ENCODE results near the gene ZMYM2. TPM values are rescaled to one million over a fixed set of nuclear protein-coding genes. Genes with fewer than 3 reads are reported as not detected.

Gene ZMYM2
- total RNA-seq, 1 donor from 2014 or later = 73.2 TPM

GRCh38 chr13:20127262-20127561 lies 168.7 kb downstream of the ZMYM2 start:
- H3K4me3 Mint-ChIP-seq (ENCODE audit: low read depth) = peak overlapping the region; percentile 54
- no peak for DNase-seq (ENCODE audit: low spot score)
- peaks cover 27% of the 10 kb centered on the region for H3K27me3 Mint-ChIP-seq (ENCODE audit: low read depth)
- H3K4me1 Mint-ChIP-seq (ENCODE audit: low read depth) = peaks cover 2% of the 10 kb centered on the region
- no peak overlapping the region for H3K27ac Mint-ChIP-seq
- no peaks in the 10 kb centered on the region for H3K9me3 Mint-ChIP-seq
- intact Hi-C loops (cut with micrococcal nuclease) = no loop called here
- no peaks in the 10 kb centered on the region for H3K36me3 Mint-ChIP-seq (ENCODE audit: low read depth)

GRCh38 chr13:20127562-20128458 lies 169.3 kb downstream of the ZMYM2 start:
- Mint-ChIP-seq H3K36me3 (ENCODE audit: low read depth) (no peaks in the 10 kb centered on the region), H3K4me1 (ENCODE audit: low read depth) (peaks cover 2% of the 10 kb centered on the region), H3K4me3 (ENCODE audit: low read depth) (peak overlapping the region; percentile 54), H3K9me3 (no peaks in the 10 kb centered on the region), H3K27ac (no peak overlapping the region), H3K27me3 (ENCODE audit: low read depth) (peaks cover 28% of the 10 kb centered on the region)
- DNase-seq (ENCODE audit: low spot score) = peak; percentile 33
- intact Hi-C loops (cut with micrococcal nuclease) = loop anchor here (1.0 kb wide), 1 partner anchor 35 kb away; no protein-coding TSS in a partner anchor

GRCh38 chr13:20128459-20128931 lies 170.0 kb downstream of the ZMYM2 start:
- Mint-ChIP-seq H3K27me3 (ENCODE audit: low read depth) (peaks cover 26% of the 10 kb centered on the region), H3K27ac (no peak overlapping the region), H3K4me3 (ENCODE audit: low read depth) (peak overlapping the region; percentile 45), H3K9me3 (no peaks in the 10 kb centered on the region), H3K36me3 (ENCODE audit: low read depth) (no peaks in the 10 kb centered on the region), H3K4me1 (ENCODE audit: low read depth) (peaks cover 2% of the 10 kb centered on the region)
- DNase-seq (ENCODE audit: low spot score) = no peak
- intact Hi-C loops (cut with micrococcal nuclease) = loop anchor here (1.0 kb wide), 1 partner anchor 35 kb away; no protein-coding TSS in a partner anchor

- Mint-ChIP-seq H3K4me1 (ENCODE audit: low read depth) (peaks cover 2% of the 10 kb centered on the region), H3K36me3 (ENCODE audit: low read depth) (no peaks in the 10 kb centered on the region), H3K27me3 (ENCODE audit: low read depth) (peaks cover 24% of the 10 kb centered on the region), H3K9me3 (no peaks in the 10 kb centered on the region), H3K27ac (no peak overlapping the region), H3K4me3 (ENCODE audit: low read depth) (no peak overlapping the region)
- intact Hi-C loops (cut with micrococcal nuclease) = no loop called here
- DNase-seq (ENCODE audit: low spot score) = no peak
Measured at GRCh38 chr13:20129076-20129475, 170.5 kb downstream of the ZMYM2 start.

GRCh38 chr13:20130012-20130411 lies 171.5 kb downstream of the ZMYM2 start:
- Mint-ChIP-seq H3K36me3 (ENCODE audit: low read depth) (no peaks in the 10 kb centered on the region), H3K9me3 (no peaks in the 10 kb centered on the region), H3K4me1 (ENCODE audit: low read depth) (no peaks in the 10 kb centered on the region), H3K27ac (no peak overlapping the region), H3K27me3 (ENCODE audit: low read depth) (peaks cover 17% of the 10 kb centered on the region), H3K4me3 (ENCODE audit: low read depth) (no peak overlapping the region)
- intact Hi-C loops (cut with micrococcal nuclease) = no loop called here
- no peak for DNase-seq (ENCODE audit: low spot score)

GRCh38 chr13:20130652-20131051 lies 172.1 kb downstream of the ZMYM2 start:
- Mint-ChIP-seq H3K27ac (no peak overlapping the region), H3K9me3 (no peaks in the 10 kb centered on the region), H3K4me1 (ENCODE audit: low read depth) (no peaks in the 10 kb centered on the region), H3K36me3 (ENCODE audit: low read depth) (no peaks in the 10 kb centered on the region), H3K27me3 (ENCODE audit: low read depth) (peaks cover 16% of the 10 kb centered on the region), H3K4me3 (ENCODE audit: low read depth) (no peak overlapping the region)
- intact Hi-C loops (cut with micrococcal nuclease) = no loop called here
- DNase-seq (ENCODE audit: low spot score) = no peak

GRCh38 chr13:20131057-20131832 lies 172.7 kb downstream of the ZMYM2 start:
- Mint-ChIP-seq H3K9me3 (no peaks in the 10 kb centered on the region), H3K4me1 (ENCODE audit: low read depth) (no peaks in the 10 kb centered on the region), H3K4me3 (ENCODE audit: low read depth) (no peak overlapping the region), H3K36me3 (ENCODE audit: low read depth) (no peaks in the 10 kb centered on the region), H3K27ac (no peak overlapping the region), H3K27me3 (ENCODE audit: low read depth) (peaks cover 14% of the 10 kb centered on the region)
- no peak for DNase-seq (ENCODE audit: low spot score)
- intact Hi-C loops (cut with micrococcal nuclease) = no loop called here

- no peaks in the 10 kb centered on the region for H3K36me3 Mint-ChIP-seq (ENCODE audit: low read depth)
- no peak for DNase-seq (ENCODE audit: low spot score)
- no peak overlapping the region for H3K4me3 Mint-ChIP-seq (ENCODE audit: low read depth)
- no peaks in the 10 kb centered on the region for H3K9me3 Mint-ChIP-seq
- peaks cover 17% of the 10 kb centered on the region for H3K27me3 Mint-ChIP-seq (ENCODE audit: low read depth)
- intact Hi-C loops (cut with micrococcal nuclease) = no loop called here
- H3K27ac Mint-ChIP-seq = no peak overlapping the region
- no peaks in the 10 kb centered on the region for H3K4me1 Mint-ChIP-seq (ENCODE audit: low read depth)
Measured at GRCh38 chr13:20132052-20132634, 173.6 kb downstream of the ZMYM2 start.

- peaks cover 33% of the 10 kb centered on the region for H3K27me3 Mint-ChIP-seq (ENCODE audit: low read depth)
- no peaks in the 10 kb centered on the region for H3K36me3 Mint-ChIP-seq (ENCODE audit: low read depth)
- H3K9me3 Mint-ChIP-seq = no peaks in the 10 kb centered on the region
- H3K4me1 Mint-ChIP-seq (ENCODE audit: low read depth) = no peaks in the 10 kb centered on the region
- no peak for DNase-seq (ENCODE audit: low spot score)
- H3K4me3 Mint-ChIP-seq (ENCODE audit: low read depth) = no peak overlapping the region
- no peak overlapping the region for H3K27ac Mint-ChIP-seq
- intact Hi-C loops (cut with micrococcal nuclease) = no loop called here
Measured at GRCh38 chr13:20134732-20135131, 176.2 kb downstream of the ZMYM2 start.

GRCh38 chr13:20136781-20137703 lies 178.5 kb downstream of the ZMYM2 start:
- intact Hi-C loops (cut with micrococcal nuclease) = no loop called here
- Mint-ChIP-seq H3K4me3 (ENCODE audit: low read depth) (no peak overlapping the region), H3K27me3 (ENCODE audit: low read depth) (peaks cover 54% of the 10 kb centered on the region), H3K27ac (no peak overlapping the region), H3K4me1 (ENCODE audit: low read depth) (no peaks in the 10 kb centered on the region), H3K36me3 (ENCODE audit: low read depth) (no peaks in the 10 kb centered on the region), H3K9me3 (no peaks in the 10 kb centered on the region)
- DNase-seq (ENCODE audit: low spot score) = peak; percentile 26

GRCh38 chr13:20137875-20138274 lies 179.3 kb downstream of the ZMYM2 start:
- Mint-ChIP-seq H3K9me3 (no peaks in the 10 kb centered on the region), H3K4me3 (ENCODE audit: low read depth) (no peak overlapping the region), H3K36me3 (ENCODE audit: low read depth) (no peaks in the 10 kb centered on the region), H3K4me1 (ENCODE audit: low read depth) (no peaks in the 10 kb centered on the region), H3K27me3 (ENCODE audit: low read depth) (peaks cover 53% of the 10 kb centered on the region), H3K27ac (no peak overlapping the region)
- intact Hi-C loops (cut with micrococcal nuclease) = no loop called here
- no peak for DNase-seq (ENCODE audit: low spot score)

GRCh38 chr13:20140487-20140886 lies 182.0 kb downstream of the ZMYM2 start:
- intact Hi-C loops (cut with micrococcal nuclease) = no loop called here
- Mint-ChIP-seq H3K9me3 (no peaks in the 10 kb centered on the region), H3K4me3 (ENCODE audit: low read depth) (no peak overlapping the region), H3K27ac (no peak overlapping the region), H3K36me3 (ENCODE audit: low read depth) (no peaks in the 10 kb centered on the region), H3K4me1 (ENCODE audit: low read depth) (no peaks in the 10 kb centered on the region), H3K27me3 (ENCODE audit: low read depth) (peaks cover 64% of the 10 kb centered on the region)
- no peak for DNase-seq (ENCODE audit: low spot score)

All from activated T-helper 2 cell treated with anti-CD3 and anti-CD28 coated beads, Interferon-gamma antibody, Interleukin-2, Interleukin-4, amounts not matched to agents 10 μg/mL and 5 μg/mL and 100 μg/mL, durations not matched to agents 14 hours and 24 hours and 36 hours (primary cell).